GM21360 (cell line): Measurements from ENCODE around the gene TBKBP1.
A peak's percentile ranks its signal among the peaks of the same experiment; 100 is the strongest.
"Not testable (repeated sequence)": the region's sequence is repeated elsewhere in the genome, so short reads cannot be mapped to it uniquely, and the experiment has no call there.

Source experiments
- ATAC-seq: cut with Tn5 transposase; IDR thresholded peaks from one replicate; pipeline ENCODE4 v1.9.1; 2021; ENCODE audit warnings: mild to moderate bottlenecking, moderate library complexity; ENCODE audit not compliant: unreplicated experiment

TBKBP1 gene

DNA sequence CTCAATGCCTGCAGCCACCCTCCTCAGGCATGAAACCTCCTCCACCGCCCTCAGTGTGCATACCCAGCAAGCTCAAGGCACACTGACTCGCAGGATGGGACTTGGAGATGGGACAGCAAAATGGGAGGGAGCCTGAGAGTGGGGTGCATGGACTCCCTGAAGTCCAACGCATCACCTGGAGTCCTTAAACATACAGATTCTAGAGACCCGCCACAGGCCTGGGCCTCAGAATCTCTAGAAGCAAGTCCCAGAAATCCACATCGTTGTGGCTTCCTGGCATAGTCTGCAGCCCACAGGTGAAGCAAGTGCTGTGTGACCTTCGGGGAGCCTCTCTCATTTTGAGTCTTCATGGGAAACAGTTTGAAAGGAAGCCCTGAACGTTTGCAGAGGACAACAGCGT is 35.5 kb downstream of the TBKBP1 start:
- ATAC-seq, result no peak

DNA sequence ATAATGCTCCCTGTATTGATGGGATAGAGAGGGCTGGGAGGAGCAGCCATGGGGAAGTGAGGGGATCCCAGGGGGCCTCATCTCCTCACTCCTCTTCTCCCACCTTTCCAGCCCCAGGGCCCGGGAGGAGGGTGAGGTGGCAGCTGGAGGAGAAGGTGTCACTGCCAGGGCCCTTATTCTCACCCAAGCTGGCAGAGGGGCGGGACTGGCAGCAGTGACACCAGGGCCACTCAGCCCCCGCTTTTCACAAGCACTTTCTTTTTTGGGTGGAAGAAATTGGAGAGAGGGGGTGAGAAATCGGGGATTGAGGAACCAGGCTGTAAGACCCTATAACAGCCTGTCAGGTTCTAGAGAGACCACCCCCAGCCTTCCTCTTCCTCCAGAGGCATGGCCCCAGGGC is 36.7 kb downstream of the TBKBP1 start:
- no peak for ATAC-seq

DNA sequence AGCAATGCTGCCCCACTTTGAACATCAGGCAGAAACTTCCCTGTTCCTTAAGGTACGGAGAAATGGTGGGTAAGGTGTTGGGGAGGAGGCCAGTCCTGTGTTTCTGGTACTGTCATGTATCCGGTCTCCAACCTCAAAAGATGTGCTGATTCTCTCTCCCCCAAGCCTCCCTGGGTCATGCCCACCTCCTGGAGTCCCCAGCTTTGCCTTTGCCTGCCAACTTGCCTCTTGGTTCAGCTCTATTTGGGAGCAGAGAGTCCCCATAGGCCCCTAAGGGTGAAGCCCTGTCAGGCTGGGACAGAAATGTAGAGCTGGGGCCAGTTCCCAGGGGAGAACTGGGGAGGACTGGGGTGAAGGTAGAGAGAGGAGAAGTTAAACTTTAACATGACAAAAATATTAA is 37.4 kb downstream of the TBKBP1 start:
- no peak for ATAC-seq

DNA sequence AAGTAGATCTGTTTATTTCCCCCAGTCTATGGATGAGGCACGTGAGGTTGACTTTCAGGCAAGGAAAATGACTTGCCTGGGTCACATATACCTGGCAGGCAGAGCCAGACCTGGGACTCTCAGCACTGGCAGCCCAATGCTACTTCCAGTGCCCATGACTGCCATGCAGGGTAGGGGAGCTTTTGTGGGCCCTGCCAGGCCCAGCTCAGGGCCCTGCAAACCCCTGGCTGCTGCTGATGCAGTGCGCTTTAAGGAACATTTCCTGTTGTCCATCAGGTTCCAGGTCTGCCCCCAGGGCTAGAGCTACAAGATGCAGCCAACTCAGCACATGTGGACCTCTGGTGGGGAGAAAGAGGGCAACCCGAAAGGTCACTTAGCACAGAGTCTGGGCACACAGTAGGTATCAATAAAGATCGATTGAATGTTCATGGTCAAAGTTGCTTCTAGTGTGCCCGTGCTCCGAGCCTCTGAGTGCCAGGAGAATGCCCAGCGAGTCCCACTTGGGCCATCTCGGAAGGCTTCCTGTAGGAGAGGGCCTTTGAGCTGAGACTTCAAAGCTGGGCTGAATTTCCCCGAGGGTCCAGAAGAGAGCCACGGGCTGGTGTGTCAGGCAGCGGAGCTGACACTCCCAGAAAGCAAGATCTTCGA is 38.6 kb downstream of the TBKBP1 start:
- no peak for ATAC-seq

DNA sequence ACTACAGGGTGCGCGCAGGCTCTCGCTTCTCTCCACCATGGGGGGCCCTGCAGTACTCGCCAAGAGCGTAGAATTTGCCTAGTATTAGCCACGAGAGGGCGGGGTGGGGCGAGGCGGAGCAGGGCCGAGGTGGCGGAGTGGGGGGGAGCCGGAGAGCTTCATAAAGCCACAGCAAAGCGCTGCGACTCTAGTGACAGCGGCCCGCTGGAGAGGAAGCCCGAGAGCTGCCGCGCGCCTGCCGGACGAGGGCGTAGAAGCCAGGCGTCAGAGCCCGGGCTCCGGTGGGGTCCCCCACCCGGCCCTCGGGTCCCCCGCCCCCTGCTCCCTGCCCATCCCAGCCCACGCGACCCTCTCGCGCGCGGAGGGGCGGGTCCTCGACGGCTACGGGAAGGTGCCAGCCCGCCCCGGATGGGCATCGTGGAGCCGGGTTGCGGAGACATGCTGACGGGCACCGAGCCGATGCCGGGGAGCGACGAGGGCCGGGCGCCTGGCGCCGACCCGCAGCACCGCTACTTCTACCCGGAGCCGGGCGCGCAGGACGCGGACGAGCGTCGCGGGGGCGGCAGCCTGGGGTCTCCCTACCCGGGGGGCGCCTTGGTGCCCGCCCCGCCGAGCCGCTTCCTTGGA is 39.2 kb downstream of the TBKBP1 start, which contains the start of gene TBX21:
TSS of gene TBX21 (plus strand) at position 190 of the 627 bp plus-strand sequence. CDS start at position 409, 219 bp downstream.
- ATAC-seq, result peak; percentile 40

DNA sequence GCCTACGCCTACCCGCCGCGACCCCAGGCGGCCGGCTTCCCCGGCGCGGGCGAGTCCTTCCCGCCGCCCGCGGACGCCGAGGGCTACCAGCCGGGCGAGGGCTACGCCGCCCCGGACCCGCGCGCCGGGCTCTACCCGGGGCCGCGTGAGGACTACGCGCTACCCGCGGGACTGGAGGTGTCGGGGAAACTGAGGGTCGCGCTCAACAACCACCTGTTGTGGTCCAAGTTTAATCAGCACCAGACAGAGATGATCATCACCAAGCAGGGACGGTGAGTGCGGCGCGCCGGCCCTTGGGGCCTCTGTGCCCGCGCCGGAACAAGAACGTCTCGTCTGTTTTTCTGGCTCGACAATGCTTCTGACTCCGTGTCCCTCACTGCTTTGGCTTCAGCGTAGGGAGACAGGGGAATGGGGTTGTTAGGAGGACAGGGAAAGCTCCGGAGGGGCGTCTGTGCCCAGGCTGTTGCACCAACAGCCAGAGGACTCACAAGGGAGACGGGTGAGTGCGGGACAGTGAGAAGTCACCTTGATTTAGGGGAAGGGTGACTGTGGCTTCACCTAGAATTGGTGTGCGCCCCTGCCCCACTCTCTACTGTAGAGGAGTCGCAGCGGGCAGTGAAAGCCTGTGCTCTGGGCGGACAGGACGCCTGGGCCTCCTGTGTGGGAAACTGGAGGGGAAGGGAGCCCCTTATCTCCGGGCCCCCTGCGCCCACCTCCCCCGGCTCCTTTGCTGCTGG is 39.9 kb downstream of the TBKBP1 start:
- ATAC-seq, result peak; percentile 25

DNA sequence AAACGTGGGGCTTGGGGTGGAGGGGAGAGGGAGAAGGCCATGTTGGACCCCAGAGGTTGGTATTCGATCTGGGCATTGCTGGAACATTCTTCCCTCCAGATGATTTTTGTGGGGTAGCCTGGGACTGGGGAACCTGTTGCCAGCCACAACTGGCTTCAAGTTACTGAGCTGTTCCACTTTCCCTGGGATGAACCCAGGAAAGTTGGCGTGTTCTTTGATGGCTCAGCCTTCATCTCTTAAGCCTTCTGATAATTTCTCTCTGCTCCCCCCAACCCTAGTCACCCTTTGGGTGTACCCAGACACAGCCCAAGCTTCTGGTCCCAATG is 41.1 kb downstream of the TBKBP1 start:
- no peak for ATAC-seq

DNA sequence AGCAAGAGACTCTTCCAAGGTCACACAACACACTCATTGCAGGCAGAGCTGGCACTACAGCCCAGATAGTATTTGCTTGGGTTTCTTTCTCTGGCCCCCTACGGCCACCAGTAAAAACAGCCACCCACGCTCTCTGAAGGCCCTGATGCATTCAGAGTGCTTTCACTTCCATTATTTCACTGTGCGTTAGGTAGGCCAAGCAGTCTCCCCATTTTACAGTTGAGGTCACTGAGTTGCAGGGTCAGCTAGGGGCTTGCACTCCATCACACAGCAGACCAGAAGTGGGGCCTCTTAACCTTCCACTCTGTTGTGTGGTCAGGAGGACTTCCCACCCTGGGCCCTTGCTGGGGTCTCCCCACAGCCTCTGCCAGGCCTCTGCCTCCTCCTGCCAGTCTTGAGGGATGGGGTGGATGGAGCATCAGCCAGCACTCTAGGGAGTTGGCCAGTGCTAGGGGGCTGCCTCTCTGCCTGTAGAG is 41.6 kb downstream of the TBKBP1 start:
- ATAC-seq, result peak; percentile 50

DNA sequence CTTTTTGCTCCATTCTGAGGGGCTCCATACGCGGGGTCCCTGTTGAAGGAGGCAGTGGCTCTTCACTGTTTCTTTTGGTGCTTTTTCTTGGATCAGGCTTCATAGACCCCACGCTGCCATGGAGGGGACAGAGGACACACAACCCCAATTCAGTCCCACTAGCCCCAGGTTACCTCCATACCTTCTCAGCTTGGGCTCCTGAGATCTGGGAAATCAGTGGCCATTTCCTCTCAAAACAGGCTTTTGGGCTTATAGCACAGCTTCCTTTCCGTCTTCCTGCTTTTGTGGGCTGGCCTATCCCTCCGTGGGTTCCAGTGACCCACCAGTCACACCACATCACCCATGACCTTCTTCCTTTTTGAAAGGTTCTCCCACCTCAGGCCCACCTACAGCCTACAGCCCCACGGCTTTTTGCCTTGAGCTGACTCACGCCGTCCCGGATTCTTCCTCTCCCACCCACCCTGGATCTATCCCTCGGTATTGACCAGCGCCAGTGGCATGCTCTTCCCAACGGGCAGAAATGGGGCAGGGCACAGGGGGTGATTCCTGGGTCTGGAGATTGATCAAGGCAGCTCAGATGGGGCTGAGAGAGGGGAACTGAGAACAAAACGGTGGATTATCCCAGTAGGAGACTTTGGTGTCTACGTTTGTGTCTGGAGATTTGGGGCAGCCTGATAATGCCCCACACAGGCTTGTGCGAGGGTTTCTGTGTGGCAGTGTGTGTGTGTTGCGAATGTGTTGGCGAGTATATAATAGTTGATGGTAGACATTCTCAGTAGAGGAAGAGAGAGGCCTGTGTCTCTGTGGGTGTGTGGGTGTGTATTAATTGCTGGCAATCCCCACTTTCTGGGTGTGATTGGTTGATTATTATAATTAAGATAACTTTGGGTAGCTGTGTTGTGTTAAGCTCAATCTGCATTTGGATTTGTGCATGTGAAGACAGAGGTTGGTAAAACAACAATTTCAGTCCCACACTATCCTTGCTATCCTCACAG is 42.8 kb downstream of the TBKBP1 start:
- ATAC-seq, result no peak

DNA sequence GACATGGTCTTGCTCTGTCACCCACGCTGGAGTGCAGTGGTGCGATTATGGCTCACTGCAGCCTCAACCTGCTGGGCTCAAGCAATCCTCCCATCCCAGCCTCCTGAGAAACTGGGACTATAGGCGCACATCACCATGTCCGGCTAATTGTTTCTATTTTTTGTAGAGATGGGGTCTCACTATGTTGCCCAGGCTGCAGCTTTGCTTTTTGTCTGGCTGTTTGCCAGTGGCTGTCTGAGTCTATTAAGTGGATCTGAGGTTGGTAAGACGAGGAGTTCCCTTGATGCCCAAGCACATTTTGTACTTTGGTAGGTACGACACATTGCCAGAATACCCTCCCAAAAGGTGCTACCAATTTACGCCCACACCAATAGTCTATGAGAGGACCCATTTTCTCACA is 44.2 kb downstream of the TBKBP1 start:
- ATAC-seq, result no peak

DNA sequence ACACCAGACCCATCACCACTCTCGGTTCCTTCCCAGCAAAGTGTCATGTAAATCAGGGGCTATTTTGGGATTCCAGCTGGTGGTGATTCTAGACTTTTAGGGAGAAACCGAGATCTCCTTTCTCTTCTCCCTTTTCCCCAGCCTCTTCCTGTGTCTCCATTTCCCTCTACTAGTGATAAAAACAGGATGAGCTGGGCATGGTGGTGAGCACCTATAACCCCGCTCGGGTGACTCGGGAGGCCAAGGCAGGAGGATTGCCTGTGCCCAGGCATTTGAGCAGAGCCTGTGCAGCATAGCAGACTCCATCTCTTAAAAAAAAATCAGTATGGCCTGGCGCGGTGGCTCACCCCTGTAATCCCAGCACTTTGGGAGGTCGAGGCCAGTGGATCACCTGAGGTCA is 45.2 kb downstream of the TBKBP1 start:
- no peak for ATAC-seq

DNA sequence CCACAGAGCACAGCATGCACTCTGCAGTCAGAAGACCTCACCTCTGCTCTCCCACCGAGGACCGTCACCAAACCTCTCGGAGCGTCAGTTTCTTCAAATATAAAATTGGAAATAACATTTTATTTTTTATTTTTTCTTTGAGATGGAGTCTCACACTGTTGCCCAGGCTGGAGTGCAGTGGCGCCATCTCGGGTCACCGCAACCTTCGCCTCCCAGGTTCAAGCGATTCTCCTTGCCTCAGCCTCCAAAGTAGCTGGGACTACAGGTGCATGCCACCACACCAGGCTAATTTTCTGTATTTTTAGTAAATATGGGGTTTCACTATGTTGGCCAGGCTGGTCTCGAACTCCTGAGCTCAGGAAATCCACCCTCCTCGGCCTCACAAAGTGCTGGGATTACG is 46.0 kb downstream of the TBKBP1 start:
- not testable (repeated sequence) for ATAC-seq

DNA sequence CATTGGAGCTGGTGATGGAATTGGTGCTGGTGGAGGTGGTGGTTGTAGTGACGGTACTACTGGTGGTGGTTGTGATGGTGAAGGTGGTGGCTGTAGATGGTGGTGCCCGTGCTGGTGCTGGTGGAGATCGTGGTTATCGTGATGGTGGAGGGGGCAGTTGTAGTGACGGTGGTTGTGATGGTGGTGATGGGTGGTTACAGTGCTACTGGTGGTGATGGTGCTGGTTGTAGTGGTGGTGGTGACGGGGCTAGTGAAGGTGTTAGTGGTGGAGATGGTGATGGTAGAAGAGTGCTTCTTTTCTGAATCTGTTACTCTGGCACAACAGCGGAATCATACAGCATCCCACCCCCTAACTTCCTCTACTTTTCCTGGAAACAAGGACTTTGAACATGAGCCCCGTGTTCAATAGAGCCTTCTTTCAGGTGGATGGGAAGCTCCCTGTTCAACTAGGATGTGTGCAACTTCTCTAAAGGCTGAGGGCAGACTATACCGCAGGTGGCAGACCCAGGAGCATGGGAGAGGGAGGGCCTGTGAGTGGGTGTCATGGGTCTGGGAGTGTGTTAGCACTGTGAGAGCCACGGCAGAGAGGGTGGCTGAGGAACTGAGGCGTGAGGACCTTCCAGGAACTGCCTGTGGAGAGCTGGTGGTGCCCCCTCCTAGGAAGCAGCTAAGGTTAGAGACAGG is 47.3 kb downstream of the TBKBP1 start:
- ATAC-seq, result no peak

DNA sequence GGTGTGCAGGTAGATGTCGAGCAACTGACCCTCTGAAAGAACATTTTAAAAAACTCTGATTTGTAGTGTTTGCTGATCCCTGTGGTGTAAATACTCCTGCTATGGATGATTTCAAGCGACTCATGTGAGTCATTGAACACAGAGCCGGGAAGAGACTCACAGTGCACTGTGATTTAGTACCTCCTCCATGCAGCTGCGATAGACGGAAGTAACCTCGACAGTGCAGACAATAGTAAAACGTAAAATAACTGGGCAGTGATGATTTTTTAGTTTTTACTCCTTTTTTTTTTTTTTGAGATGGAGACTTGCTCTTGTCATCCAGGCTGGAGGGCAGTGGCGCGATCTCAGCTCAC is 47.8 kb downstream of the TBKBP1 start:
- no peak for ATAC-seq

DNA sequence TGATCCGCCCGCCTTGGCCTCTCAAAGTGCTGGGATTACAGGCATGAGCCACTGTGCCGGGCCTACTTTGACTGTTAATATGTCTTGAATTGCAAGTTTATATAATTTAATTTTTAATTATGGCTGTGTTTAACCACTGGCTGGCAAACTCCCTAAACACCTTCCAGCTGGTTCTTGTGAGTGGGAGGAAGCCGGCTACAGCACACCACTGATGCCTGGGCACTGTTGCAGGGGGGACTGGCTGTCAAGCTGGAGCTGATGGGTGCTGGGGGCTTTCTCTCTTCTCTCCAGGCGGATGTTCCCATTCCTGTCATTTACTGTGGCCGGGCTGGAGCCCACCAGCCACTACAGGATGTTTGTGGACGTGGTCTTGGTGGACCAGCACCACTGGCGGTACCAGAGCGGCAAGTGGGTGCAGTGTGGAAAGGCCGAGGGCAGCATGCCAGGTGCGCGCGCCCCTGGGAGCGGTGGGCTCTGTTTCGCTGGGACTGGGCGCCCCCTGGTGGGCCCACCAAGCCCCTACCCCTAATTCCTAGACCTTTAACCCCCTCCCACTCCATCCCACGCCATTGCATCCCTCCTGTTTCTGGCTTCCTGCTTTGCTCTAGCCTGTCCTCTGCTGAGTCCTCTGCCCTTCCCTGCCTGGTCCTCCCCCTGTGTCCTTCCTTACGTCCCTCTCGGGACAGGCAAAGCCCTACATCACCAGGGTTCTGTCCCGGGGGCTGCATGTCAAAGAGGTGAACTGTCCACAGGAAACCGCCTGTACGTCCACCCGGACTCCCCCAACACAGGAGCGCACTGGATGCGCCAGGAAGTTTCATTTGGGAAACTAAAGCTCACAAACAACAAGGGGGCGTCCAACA is 48.6 kb downstream of the TBKBP1 start:
- no peak for ATAC-seq

DNA sequence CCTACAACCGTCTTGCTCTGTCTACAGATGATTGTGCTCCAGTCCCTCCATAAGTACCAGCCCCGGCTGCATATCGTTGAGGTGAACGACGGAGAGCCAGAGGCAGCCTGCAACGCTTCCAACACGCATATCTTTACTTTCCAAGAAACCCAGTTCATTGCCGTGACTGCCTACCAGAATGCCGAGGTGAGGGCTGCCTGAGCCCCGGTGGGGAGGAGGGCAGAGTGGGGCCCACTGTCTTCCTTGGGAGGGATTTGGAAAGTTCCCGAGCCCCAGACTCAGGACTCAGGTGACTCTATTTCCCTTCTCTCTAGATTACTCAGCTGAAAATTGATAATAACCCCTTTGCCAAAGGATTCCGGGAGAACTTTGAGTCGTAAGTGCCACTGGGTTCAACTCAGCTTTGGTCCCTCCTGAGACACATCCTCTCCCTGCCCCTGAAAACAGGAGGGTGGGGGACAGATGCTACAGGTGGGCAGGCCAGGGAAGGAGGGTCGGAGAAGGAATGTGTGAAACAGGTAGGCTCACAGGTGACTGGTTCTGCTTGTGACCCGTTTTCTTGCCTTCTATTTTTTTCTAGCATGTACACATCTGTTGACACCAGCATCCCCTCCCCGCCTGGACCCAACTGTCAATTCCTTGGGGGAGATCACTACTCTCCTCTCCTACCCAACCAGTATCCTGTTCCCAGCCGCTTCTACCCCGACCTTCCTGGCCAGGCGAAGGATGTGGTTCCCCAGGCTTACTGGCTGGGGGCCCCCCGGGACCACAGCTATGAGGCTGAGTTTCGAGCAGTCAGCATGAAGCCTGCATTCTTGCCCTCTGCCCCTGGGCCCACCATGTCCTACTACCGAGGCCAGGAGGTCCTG is 50.4 kb downstream of the TBKBP1 start:
- ATAC-seq, result no peak

DNA sequence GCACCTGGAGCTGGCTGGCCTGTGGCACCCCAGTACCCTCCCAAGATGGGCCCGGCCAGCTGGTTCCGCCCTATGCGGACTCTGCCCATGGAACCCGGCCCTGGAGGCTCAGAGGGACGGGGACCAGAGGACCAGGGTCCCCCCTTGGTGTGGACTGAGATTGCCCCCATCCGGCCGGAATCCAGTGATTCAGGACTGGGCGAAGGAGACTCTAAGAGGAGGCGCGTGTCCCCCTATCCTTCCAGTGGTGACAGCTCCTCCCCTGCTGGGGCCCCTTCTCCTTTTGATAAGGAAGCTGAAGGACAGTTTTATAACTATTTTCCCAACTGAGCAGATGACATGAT is 51.0 kb downstream of the TBKBP1 start:
- no peak for ATAC-seq

DNA sequence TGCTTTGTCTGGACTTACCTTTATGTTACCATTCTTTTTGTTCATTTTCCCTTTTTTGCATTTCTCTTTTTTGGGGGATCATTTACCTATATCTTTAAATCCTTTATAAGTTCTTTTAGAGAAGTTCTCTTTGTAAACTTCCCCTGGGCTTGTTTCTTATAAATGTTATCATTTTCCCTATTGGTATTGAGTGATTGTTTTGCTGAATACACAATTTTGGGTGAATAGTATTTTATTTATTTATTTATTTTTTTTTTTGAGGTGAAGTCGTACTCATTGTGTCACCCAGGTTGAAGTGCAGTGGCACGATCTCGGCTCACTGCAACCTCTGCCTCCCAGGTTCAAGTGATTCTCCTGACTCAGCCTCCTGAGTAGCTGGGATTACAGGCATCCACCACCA is 57.5 kb downstream of the TBKBP1 start:
- ATAC-seq, result no peak

DNA sequence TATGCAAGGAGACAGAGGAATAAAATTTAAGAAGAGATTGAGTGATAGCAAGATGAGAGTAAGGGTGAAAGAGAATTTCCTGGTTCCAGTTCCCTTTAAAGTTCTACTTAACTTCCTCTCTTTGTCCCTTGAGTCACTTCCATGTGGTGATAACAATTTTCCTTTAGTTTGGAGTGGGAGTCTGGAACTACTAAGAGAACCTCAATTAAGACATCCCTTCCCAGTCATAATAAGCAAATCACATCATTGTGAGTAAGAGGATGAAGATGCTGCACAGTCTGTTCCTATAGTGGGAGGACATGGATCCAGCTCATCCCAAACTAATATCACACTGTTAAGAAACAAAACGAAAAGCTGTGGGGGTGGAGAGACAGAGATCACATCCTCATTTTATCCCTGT is 63.4 kb downstream of the TBKBP1 start:
- no peak for ATAC-seq
